Stimulated activated CD8-positive, alpha-beta memory T cell treated with anti-CD3 and anti-CD28 coated beads, Interleukin-12 subunit alpha, Interleukin-12 subunit beta, amount 100 ng/mL, for 24 hours (primary cell): ENCODE results near the gene CHRDL2.

Experiments used
- DNase-seq: peaks from one replicate; pipeline ENCODE4 v3.0.0-alpha.2; 2020; ENCODE audit errors: extremely low read depth

Gene CHRDL2

GRCh38 chr11:74684661-74685060 lies 46.6 kb downstream of the CHRDL2 start:
- no peak for DNase-seq

- DNase-seq = no peak
Observed at GRCh38 chr11:74683941-74684481, 47.2 kb downstream of the CHRDL2 start.

GRCh38 chr11:74683279-74683871 lies 47.9 kb downstream of the CHRDL2 start:
- DNase-seq = no peak

- no peak for DNase-seq
Observed at GRCh38 chr11:74682731-74683278, 48.4 kb downstream of the CHRDL2 start.

- no peak for DNase-seq
Observed at GRCh38 chr11:74681686-74682651, 49.3 kb downstream of the CHRDL2 start.

GRCh38 chr11:74680703-74681531 lies 50.3 kb downstream of the CHRDL2 start:
- DNase-seq = no peak

GRCh38 chr11:74680035-74680671 lies 51.1 kb downstream of the CHRDL2 start:
- no peak for DNase-seq

GRCh38 chr11:74679513-74679865 lies 51.7 kb downstream of the CHRDL2 start:
- no peak for DNase-seq

- no peak for DNase-seq
Observed at GRCh38 chr11:74678591-74679512, 52.4 kb downstream of the CHRDL2 start.

GRCh38 chr11:74678041-74678440 lies 53.2 kb downstream of the CHRDL2 start:
- no peak for DNase-seq

GRCh38 chr11:74677131-74677530 lies 54.1 kb downstream of the CHRDL2 start:
- DNase-seq = no peak

GRCh38 chr11:74676596-74676995 lies 54.6 kb downstream of the CHRDL2 start:
- DNase-seq = no peak

- no peak for DNase-seq
Observed at GRCh38 chr11:74675761-74676160, 55.5 kb downstream of the CHRDL2 start.

GRCh38 chr11:74673693-74674360 lies 57.4 kb downstream of the CHRDL2 start:
- no peak for DNase-seq

GRCh38 chr11:74672956-74673692 lies 58.1 kb downstream of the CHRDL2 start:
- DNase-seq = no peak

GRCh38 chr11:74672332-74672955 lies 58.8 kb downstream of the CHRDL2 start:
- no peak for DNase-seq

GRCh38 chr11:74671520-74672196 lies 59.6 kb downstream of the CHRDL2 start:
- DNase-seq = no peak

- no peak for DNase-seq
Observed at GRCh38 chr11:74670171-74670570, 61.1 kb downstream of the CHRDL2 start.
